HEK293 (cell line): ENCODE measurements around the gene TEKTIP1.

Experiments used
- CTCF ChIP-seq: fragments of 450-650 bp; formaldehyde crosslinking; IDR thresholded peaks from 2 replicates; pipeline ENCODE4 v1.5.1; 2016; ENCODE audit warnings: missing biosample characterization, missing genetic modification characterization
- GLIS2 ChIP-seq: fragments of 450-650 bp; formaldehyde crosslinking; IDR thresholded peaks from 2 replicates; pipeline ENCODE4 v1.5.1; 2016; ENCODE audit warnings: missing biosample characterization, missing genetic modification characterization
- PRDM10 ChIP-seq: fragments of 450-650 bp; formaldehyde crosslinking; IDR thresholded peaks from 2 replicates; pipeline ENCODE4 v1.5.1; 2016; ENCODE audit warnings: missing biosample characterization, missing genetic modification characterization
- TCF7L2 ChIP-seq: IDR thresholded peaks from 2 replicates; pipeline ENCODE4 v1.6.1; 2011; ENCODE audit warnings: low read depth, mild to moderate bottlenecking, inconsistent platforms, low read length, moderate library complexity, borderline replicate concordance
- ZNF843 ChIP-seq: fragments of 450-650 bp; formaldehyde crosslinking; IDR thresholded peaks from 2 replicates; pipeline ENCODE4 v1.5.1; 2016; ENCODE audit warnings: missing biosample characterization, missing genetic modification characterization

GRCh38 chr19:3536429-3537100 lies 2.4 kb upstream of the TEKTIP1 start:
- no peak for TF ChIP-seq PRDM10 (tag by site-specific recombination)
- no peak for TF ChIP-seq GLIS2
- TF ChIP-seq TCF7L2: no peak
- TF ChIP-seq ZNF843 (tag by site-specific recombination): no peak
- TF ChIP-seq CTCF (tag by site-specific recombination): no peak
